ENCODE results near the gene SIGMAR1. TPM values are rescaled to one million over a fixed set of nuclear protein-coding genes. Genes with fewer than 3 reads are reported as not detected.
A peak's percentile ranks its signal among the peaks of the same experiment; 100 is the strongest.

The SIGMAR1 gene
- total RNA-seq, 1 donor from 2014 or later, result 77.1 TPM

- no peak for DNase-seq (ENCODE audit: low spot score)
Observed at GRCh38 chr9:34630402-34631154, 7.0 kb downstream of the SIGMAR1 start.

GRCh38 chr9:34629491-34629808 lies 8.1 kb downstream of the SIGMAR1 start:
- DNase-seq (ENCODE audit: low spot score), result no peak

GRCh38 chr9:34628656-34629490 lies 8.7 kb downstream of the SIGMAR1 start, which contains the start of gene ARID3C:
Gene ARID3C (minus strand): TSS chr9:34629066. CDS start chr9:34628014, 1,052 bp downstream.
- no peak for DNase-seq (ENCODE audit: low spot score)

- DNase-seq (ENCODE audit: low spot score), result no peak
Observed at GRCh38 chr9:34627716-34628655, 9.6 kb downstream of the SIGMAR1 start.

GRCh38 chr9:34625186-34625486 lies 12.5 kb downstream of the SIGMAR1 start:
- DNase-seq (ENCODE audit: low spot score), result no peak

- DNase-seq (ENCODE audit: low spot score), result no peak
Observed at GRCh38 chr9:34624475-34625185, 13.0 kb downstream of the SIGMAR1 start.

GRCh38 chr9:34623374-34624235 lies 14.0 kb downstream of the SIGMAR1 start:
- no peak for DNase-seq (ENCODE audit: low spot score)

GRCh38 chr9:34620061-34620994 lies 17.3 kb downstream of the SIGMAR1 start, which contains the start of gene DCTN3:
Gene DCTN3 (minus strand): TSS chr9:34620495. CDS start chr9:34620464, 31 bp downstream.
- peak; percentile 94 for DNase-seq (ENCODE audit: low spot score)

- no peak for DNase-seq (ENCODE audit: low spot score)
Observed at GRCh38 chr9:34615132-34615531, 22.5 kb downstream of the SIGMAR1 start.

GRCh38 chr9:34612788-34613390 lies 24.7 kb downstream of the SIGMAR1 start:
- DNase-seq (ENCODE audit: low spot score), result peak; percentile 84

GRCh38 chr9:34611811-34612787 lies 25.5 kb downstream of the SIGMAR1 start, which contains the start of gene RPP25L:
Gene RPP25L (minus strand): TSS chr9:34612097. CDS start chr9:34611296, 801 bp downstream.
- peak; percentile 89 for DNase-seq (ENCODE audit: low spot score)

- no peak for DNase-seq (ENCODE audit: low spot score)
Observed at GRCh38 chr9:34611251-34611810, 26.3 kb downstream of the SIGMAR1 start.

GRCh38 chr9:34610434-34611206 lies 27.0 kb downstream of the SIGMAR1 start:
- no peak for DNase-seq (ENCODE audit: low spot score)

GRCh38 chr9:34607331-34607730 lies 30.3 kb downstream of the SIGMAR1 start:
- no peak for DNase-seq (ENCODE audit: low spot score)

- no peak for DNase-seq (ENCODE audit: low spot score)
Observed at GRCh38 chr9:34606905-34607304, 30.7 kb downstream of the SIGMAR1 start.

- no peak for DNase-seq (ENCODE audit: low spot score)
Observed at GRCh38 chr9:34606190-34606589, 31.4 kb downstream of the SIGMAR1 start.

Measured in mucosa of gallbladder (tissue), 1 donor.